GM12878 (cell line): Measurements from ENCODE around the gene TNFAIP2. TPM values are rescaled to one million over a fixed set of nuclear protein-coding genes. Genes with fewer than 3 reads are reported as not detected.
A peak's percentile ranks its signal among the peaks of the same experiment; 100 is the strongest.

Experiments
- ATAC-seq: fragments of 200-7000 bp; cut with Tn5 transposase; 3 replicates; pipeline ENCODE4 v1.9.1; 2020; ENCODE audit warnings: mild to moderate bottlenecking, moderate library complexity
- BruUV-seq: library from RNA; stranded (reverse); fragments of 400-500 nt; replicated peaks from 2 replicates; lab custom pipeline; 2021; lab: Mats Ljungman, UMichigan
- CTCF ChIA-PET: fragments of 300-600 bp; sonication (Branson Sonifier 250); formaldehyde crosslinking; extraction: SDS; loops from one replicate; lab custom pipeline; 2021; ENCODE audit warnings: inconsistent platforms; lab: Yijun Ruan, JAX
- POLR2A ChIA-PET: fragments of 350-600 bp; formaldehyde crosslinking; extraction: SDS; loops from one replicate; lab custom pipeline; 2021; ENCODE audit warnings: inconsistent platforms; lab: Charles Lee
- RAD21 ChIA-PET: fragments of 300-600 bp; sonication (Branson Sonifier 250); formaldehyde crosslinking; loops from one replicate; lab custom pipeline; 2023; ENCODE audit warnings: antibody characterized with exemption; ENCODE audit not compliant: unreplicated experiment; lab: Charles Lee
- SMC1A ChIA-PET: fragments of 300-600 bp; sonication (Branson Sonifier 250); formaldehyde crosslinking; loops from one replicate; lab custom pipeline; 2023; ENCODE audit not compliant: unreplicated experiment, uncharacterized antibody; lab: Charles Lee
- DNase-seq: peaks from one replicate; pipeline ENCODE4 v3.0.0-alpha.2; 2011; ENCODE audit warnings: low read depth, low spot score
- FAIRE-seq: peaks from 3 replicates; lab custom pipeline; 2011; peaks lifted over from hg19 to GRCh38; lab: Jason Lieb, UNC
- H2AFZ ChIP-seq: 2 replicates; pipeline ENCODE4 v1.6.0; 2011; ENCODE audit warnings: low read depth, low read length, control low read depth; ENCODE audit not compliant: control insufficient read depth
- H3K27ac ChIP-seq: 2 replicates; pipeline ENCODE4 v1.5.1; 2011; ENCODE audit warnings: control low read depth; ENCODE audit not compliant: control insufficient read depth, insufficient read depth
- H3K27me3 ChIP-seq, 2 experiments: replicated peaks in 1 of 2; 2 replicates each; pipeline versions ENCODE4 v1.6.0 to v1.6.1; 2011; ENCODE audit warnings: low read length in 1 of 2; ENCODE audit not compliant: control insufficient read depth in 2 of 2, insufficient read depth in 2 of 2
- H3K36me3 ChIP-seq, 2 experiments: 2 replicates each; pipeline ENCODE4 v1.5.1; 2011; ENCODE audit warnings: low read length in 1 of 2; ENCODE audit not compliant: control insufficient read depth in 2 of 2, insufficient read depth in 2 of 2
- H3K4me1 ChIP-seq: 2 replicates; pipeline ENCODE4 v1.6.1; 2011; ENCODE audit warnings: mild to moderate bottlenecking, low read length, moderate library complexity, mixed read lengths; ENCODE audit not compliant: control insufficient read depth, insufficient read depth
- H3K4me2 ChIP-seq: 2 replicates; pipeline ENCODE4 v1.6.0; 2011; ENCODE audit warnings: control low read depth; ENCODE audit not compliant: control insufficient read depth, insufficient read depth
- H3K4me3 ChIP-seq: fragments of 200-600 bp; sonication (generic); 2 replicates; pipeline ENCODE4 v1.5.1; 2016
- H3K79me2 ChIP-seq: 2 replicates; pipeline ENCODE4 v1.6.0; 2011; ENCODE audit warnings: low read length; ENCODE audit not compliant: control insufficient read depth, insufficient read depth
- H3K9ac ChIP-seq: 2 replicates; pipeline ENCODE4 v1.8.0; 2011; ENCODE audit warnings: low read length, control low read depth, mixed read lengths; ENCODE audit not compliant: control insufficient read depth, insufficient read depth
- H3K9me3 ChIP-seq: replicated peaks from 3 replicates; pipeline ENCODE4 v1.5.1; 2011; ENCODE audit warnings: mild to moderate bottlenecking, low read length; ENCODE audit not compliant: control insufficient read depth, insufficient read depth
- H4K20me1 ChIP-seq: 2 replicates; pipeline ENCODE4 v1.6.0; 2011; ENCODE audit not compliant: control insufficient read depth, insufficient read depth
- CTCF ChIP-seq, 3 experiments: IDR thresholded peaks in 2 of 3; conservative IDR thresholded peaks in 1 of 3; 2 replicates each; pipeline ENCODE4 v1.5.1; 2011; ENCODE audit warnings: low read depth in 3 of 3, low read length in 3 of 3, mild to moderate bottlenecking in 3 of 3, control low read depth in 2 of 3, moderate library complexity in 2 of 3, inconsistent platforms in 1 of 3, mixed read lengths in 1 of 3; ENCODE audit not compliant: control insufficient read depth in 2 of 3, insufficient read depth in 1 of 3; ENCODE audit errors: extremely low read depth in 1 of 3
- STAT3 ChIP-seq: IDR thresholded peaks from 2 replicates; pipeline ENCODE4 v1.6.1; 2011; ENCODE audit warnings: low read depth, low read length, improper control_type of control experiment
- WGBS: methylation state at CpG from one replicate; pipeline ENCODE4 v1.1.6; 2016; ENCODE audit warnings: low lambda C conversion rate; ENCODE audit not compliant: insufficient replicate concordance, insufficient coverage; ENCODE audit errors: missing lambda C conversion rate; 5-methylcytosine and 5-hydroxymethylcytosine counted together
- in situ Hi-C: fragments of 300-500 bp; cut with MboI; formaldehyde crosslinking; loops from 9 replicates; pipeline ENCODE4 v1.14.3; 2018; ENCODE audit warnings: mixed read lengths
- intact Hi-C: fragments of 100-400 bp; cut with micrococcal nuclease; formaldehyde crosslinking; loops from one replicate; pipeline ENCODE4 v1.14.2; 2022; ENCODE audit not compliant: unreplicated experiment
- polyA plus RNA-seq, 11 experiments: library from polyadenylated mRNA; depleted of rRNA in 4 of 11; unstranded in 6 of 11; stranded (reverse) in 5 of 11; fragments of >200 nt; fragmentation: Nextera tagmentation in 4 of 11; fragmentation: Illumina TruSeq in 1 of 11; extraction: Ambion mirVana in 4 of 11; extraction: Trizol in 1 of 11; gene quantifications; 1 replicate in 1 of 11; 2 replicates in 10 of 11; pipeline versions ENCODE4 v1.2.1 to v1.2.3, GENCODE V29; 2011 to 2016; ENCODE audit warnings: inconsistent platforms in 2 of 11, missing spikeins in 2 of 11, low read depth in 1 of 11
- total RNA-seq, 4 experiments: library from RNA; depleted of rRNA in 3 of 4; stranded (reverse); fragments of >200 nt in 3 of 4; fragmentation: Illumina TruSeq in 1 of 4; extraction: Trizol in 1 of 4; gene quantifications; 2 replicates each; pipeline versions ENCODE4 v1.2.1 to v1.2.3, GENCODE V29; 2013 to 2021
- TF ChIP-seq, protein P1 (sequence below): IDR thresholded peaks from 2 replicates; pipeline ENCODE4 v1.6.1; 2011; ENCODE audit warnings: low read depth, low read length, improper control_type of control experiment, borderline replicate concordance
- TF ChIP-seq, protein P2 (sequence below): fragments of 450-650 bp; IDR thresholded peaks from 2 replicates; pipeline ENCODE4 v1.6.1; 2017; ENCODE audit warnings: mild to moderate bottlenecking, moderate library complexity
- TF ChIP-seq, protein P3 (sequence below): fragments of 450-650 bp; IDR thresholded peaks from 2 replicates; pipeline ENCODE4 v1.6.1; 2016; ENCODE audit warnings: mild to moderate bottlenecking
- TF ChIP-seq, protein P4 (sequence below): IDR thresholded peaks from 2 replicates; pipeline ENCODE4 v1.6.1; 2012; ENCODE audit warnings: low read depth, low read length, improper control_type of control experiment

TNFAIP2 gene
- total and polyA plus RNA-seq, 10 of the 15 experiments (the other 5 are each of a cell fraction or from before 2014, with no cell fraction given): 7.1 to 150 (median 74.5) TPM

GRCh38 chr14:103156651-103157378, 33.6 kb downstream of the TNFAIP2 start:
- ATAC-seq: peak; percentile 21
- Histone ChIP-seq H3K27me3 (no peaks in the 10 kb centered on the region; a peak in 1 of 4 replicates), H3K9ac (no peak overlapping the region), H3K4me3 (no peak overlapping the region), H3K4me2 (no peak overlapping the region), H4K20me1 (no peaks in the 10 kb centered on the region), H3K9me3 (no peaks in the 10 kb centered on the region), H3K27ac (no peak overlapping the region), H3K4me1 (no peaks in the 10 kb centered on the region; the same call in 1 of the 2 replicates), H3K79me2 (no peaks in the 10 kb centered on the region), H2AFZ (no peak overlapping the region), H3K36me3 (no peaks in the 10 kb centered on the region)
- ChIA-PET SMC1A (no interaction called here), RAD21 (interaction anchor here (1.1 kb wide), 2 partner anchors 52 to 57 kb away, joined by 3 to 4 read pairs; no protein-coding TSS in a partner anchor), POLR2A (interaction anchor here (1.3 kb wide), 1 partner anchor 20 kb away, joined by 3 read pairs; no protein-coding TSS in a partner anchor), CTCF (interaction anchor here (1.3 kb wide), 1 partner anchor 27 kb away, joined by 3 read pairs; no protein-coding TSS in a partner anchor)
- no peak for FAIRE-seq
- in situ Hi-C loops (no loop called here), intact Hi-C loops (no loop called here)
- no TSS peak for BruUV-seq
- WGBS: 22% methylated on average over 21 of the region's 21 CpGs
- DNase-seq: no peak
- TF ChIP-seq, protein P1, sequence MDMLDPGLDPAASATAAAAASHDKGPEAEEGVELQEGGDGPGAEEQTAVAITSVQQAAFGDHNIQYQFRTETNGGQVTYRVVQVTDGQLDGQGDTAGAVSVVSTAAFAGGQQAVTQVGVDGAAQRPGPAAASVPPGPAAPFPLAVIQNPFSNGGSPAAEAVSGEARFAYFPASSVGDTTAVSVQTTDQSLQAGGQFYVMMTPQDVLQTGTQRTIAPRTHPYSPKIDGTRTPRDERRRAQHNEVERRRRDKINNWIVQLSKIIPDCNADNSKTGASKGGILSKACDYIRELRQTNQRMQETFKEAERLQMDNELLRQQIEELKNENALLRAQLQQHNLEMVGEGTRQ: no peak
- TF ChIP-seq, protein P2, sequence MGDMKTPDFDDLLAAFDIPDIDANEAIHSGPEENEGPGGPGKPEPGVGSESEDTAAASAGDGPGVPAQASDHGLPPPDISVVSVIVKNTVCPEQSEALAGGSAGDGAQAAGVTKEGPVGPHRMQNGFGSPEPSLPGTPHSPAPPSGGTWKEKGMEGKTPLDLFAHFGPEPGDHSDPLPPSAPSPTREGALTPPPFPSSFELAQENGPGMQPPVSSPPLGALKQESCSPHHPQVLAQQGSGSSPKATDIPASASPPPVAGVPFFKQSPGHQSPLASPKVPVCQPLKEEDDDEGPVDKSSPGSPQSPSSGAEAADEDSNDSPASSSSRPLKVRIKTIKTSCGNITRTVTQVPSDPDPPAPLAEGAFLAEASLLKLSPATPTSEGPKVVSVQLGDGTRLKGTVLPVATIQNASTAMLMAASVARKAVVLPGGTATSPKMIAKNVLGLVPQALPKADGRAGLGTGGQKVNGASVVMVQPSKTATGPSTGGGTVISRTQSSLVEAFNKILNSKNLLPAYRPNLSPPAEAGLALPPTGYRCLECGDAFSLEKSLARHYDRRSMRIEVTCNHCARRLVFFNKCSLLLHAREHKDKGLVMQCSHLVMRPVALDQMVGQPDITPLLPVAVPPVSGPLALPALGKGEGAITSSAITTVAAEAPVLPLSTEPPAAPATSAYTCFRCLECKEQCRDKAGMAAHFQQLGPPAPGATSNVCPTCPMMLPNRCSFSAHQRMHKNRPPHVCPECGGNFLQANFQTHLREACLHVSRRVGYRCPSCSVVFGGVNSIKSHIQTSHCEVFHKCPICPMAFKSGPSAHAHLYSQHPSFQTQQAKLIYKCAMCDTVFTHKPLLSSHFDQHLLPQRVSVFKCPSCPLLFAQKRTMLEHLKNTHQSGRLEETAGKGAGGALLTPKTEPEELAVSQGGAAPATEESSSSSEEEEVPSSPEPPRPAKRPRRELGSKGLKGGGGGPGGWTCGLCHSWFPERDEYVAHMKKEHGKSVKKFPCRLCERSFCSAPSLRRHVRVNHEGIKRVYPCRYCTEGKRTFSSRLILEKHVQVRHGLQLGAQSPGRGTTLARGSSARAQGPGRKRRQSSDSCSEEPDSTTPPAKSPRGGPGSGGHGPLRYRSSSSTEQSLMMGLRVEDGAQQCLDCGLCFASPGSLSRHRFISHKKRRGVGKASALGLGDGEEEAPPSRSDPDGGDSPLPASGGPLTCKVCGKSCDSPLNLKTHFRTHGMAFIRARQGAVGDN: no peak
- TF ChIP-seq, protein P3, sequence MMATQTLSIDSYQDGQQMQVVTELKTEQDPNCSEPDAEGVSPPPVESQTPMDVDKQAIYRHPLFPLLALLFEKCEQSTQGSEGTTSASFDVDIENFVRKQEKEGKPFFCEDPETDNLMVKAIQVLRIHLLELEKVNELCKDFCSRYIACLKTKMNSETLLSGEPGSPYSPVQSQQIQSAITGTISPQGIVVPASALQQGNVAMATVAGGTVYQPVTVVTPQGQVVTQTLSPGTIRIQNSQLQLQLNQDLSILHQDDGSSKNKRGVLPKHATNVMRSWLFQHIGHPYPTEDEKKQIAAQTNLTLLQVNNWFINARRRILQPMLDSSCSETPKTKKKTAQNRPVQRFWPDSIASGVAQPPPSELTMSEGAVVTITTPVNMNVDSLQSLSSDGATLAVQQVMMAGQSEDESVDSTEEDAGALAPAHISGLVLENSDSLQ: no peak
- TF ChIP-seq STAT3: no peak
- TF ChIP-seq, protein P4, sequence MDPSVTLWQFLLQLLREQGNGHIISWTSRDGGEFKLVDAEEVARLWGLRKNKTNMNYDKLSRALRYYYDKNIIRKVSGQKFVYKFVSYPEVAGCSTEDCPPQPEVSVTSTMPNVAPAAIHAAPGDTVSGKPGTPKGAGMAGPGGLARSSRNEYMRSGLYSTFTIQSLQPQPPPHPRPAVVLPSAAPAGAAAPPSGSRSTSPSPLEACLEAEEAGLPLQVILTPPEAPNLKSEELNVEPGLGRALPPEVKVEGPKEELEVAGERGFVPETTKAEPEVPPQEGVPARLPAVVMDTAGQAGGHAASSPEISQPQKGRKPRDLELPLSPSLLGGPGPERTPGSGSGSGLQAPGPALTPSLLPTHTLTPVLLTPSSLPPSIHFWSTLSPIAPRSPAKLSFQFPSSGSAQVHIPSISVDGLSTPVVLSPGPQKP: no peak
- TF ChIP-seq CTCF (IDR thresholded peaks at IDR 0.05 in 2 of 3, conservative IDR thresholded peaks at IDR 0.05 in 1 of 3; ENCODE audit: control insufficient read depth in 2 of 3, extremely low read depth in 1 of 3, insufficient read depth in 1 of 3, low read depth in 3 of 3, low read length in 3 of 3): no peak
